ENCODE data around the gene IGFALS.

IGFALS gene

GRCh38 chr16:1743376-1744337 lies 49.8 kb downstream of the IGFALS start:
- DNase-seq (ENCODE audit: low spot score), result no peak

GRCh38 chr16:1741553-1742165 lies 51.8 kb downstream of the IGFALS start:
- DNase-seq (ENCODE audit: low spot score), result no peak

DNA sequence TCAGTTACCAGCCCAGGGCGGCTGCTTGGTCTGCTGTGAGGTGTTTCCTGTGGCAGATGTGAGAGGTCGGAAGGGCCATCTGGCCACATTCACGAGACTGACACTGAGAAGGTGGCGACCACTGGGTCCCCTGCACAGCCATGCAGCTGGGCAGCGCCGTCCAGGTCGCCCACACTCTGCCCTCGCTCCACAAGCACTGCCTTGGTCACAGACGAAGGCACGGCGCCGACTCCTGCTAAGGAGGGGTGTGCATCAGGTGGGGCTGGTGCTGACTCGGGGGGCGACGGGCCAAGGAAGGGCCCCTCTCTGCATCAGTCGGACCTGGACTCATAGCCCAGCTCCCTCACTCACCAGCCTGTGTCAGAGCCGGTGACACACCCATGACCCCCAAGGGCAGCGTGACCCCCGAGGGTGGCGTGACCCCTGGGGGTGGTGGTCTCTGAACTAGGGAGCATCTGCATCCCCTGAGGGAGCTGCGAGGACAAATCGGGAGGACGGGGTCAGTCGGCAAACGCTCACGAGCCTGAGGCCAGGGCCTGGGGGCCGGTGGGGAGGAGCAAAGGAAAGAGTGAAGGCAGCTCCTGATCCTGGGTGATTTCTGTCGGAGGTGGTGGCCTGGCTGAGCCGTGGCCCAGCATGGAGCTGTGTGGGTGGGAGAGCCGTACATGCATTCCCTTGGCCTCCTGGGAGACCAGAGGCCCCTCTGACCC lies 52.6 kb downstream of the IGFALS start:
- no peak for DNase-seq (ENCODE audit: low spot score)
